Fibroblast of lung (primary cell): ENCODE measurements around the gene TRIM47.

Experiments
- CTCF ChIP-seq, 2 donors: IDR thresholded peaks in 1 of 2; conservative IDR thresholded peaks in 1 of 2; 1 replicate in 1 of 2; 2 replicates in 1 of 2; pipeline ENCODE4 v1.5.1; 2011 to 2012; ENCODE audit warnings: low read length in 2 of 2, control low read depth in 1 of 2, inconsistent platforms in 1 of 2, low read depth in 1 of 2, mild to moderate bottlenecking in 1 of 2
- EZH2 ChIP-seq: IDR thresholded peaks from 2 replicates; pipeline ENCODE4 v1.5.1; 2012; ENCODE audit warnings: low read length, control low read depth, mild to moderate bottlenecking; ENCODE audit errors: missing control alignments

- TF ChIP-seq CTCF (conservative IDR thresholded peaks at IDR 0.05 in 1 of 2, IDR thresholded peaks at IDR 0.05 in 1 of 2; ENCODE audit: low read depth in 1 of 2, low read length in 2 of 2) (no peak), EZH2 (no peak)
These were observed 4.6 kb downstream of the TRIM47 start for GRCh38 chr17:75873587-75874322.
